Fibroblast of pulmonary artery (primary cell): ENCODE measurements around the gene ARHGAP31.
A peak's percentile ranks its signal among the peaks of the same experiment; 100 is the strongest.
"Not testable (repeated sequence)": the region's sequence is repeated elsewhere in the genome, so short reads cannot be mapped to it uniquely, and the experiment has no call there.

Experiments
- DNase-seq: peaks from one replicate; pipeline ENCODE4 v3.0.0-alpha.2; 2010; ENCODE audit warnings: low read depth
- H3K4me3 ChIP-seq: replicated peaks from 2 replicates; pipeline ENCODE4 v1.5.1; 2011; ENCODE audit warnings: low read depth, mild to moderate bottlenecking, control low read depth, low read length, moderate library complexity
- CTCF ChIP-seq: IDR thresholded peaks from 2 replicates; pipeline ENCODE4 v1.5.1; 2011; ENCODE audit warnings: mild to moderate bottlenecking, control low read depth, low read length, inconsistent platforms; ENCODE audit errors: missing control alignments

Gene ARHGAP31

GRCh38 chr3:119349354-119350041 is 55.3 kb downstream of the ARHGAP31 start:
- no peak for TF ChIP-seq CTCF
- peak; percentile 13 for DNase-seq
- no peak overlapping the region for H3K4me3 ChIP-seq

GRCh38 chr3:119350114-119350513 is 55.9 kb downstream of the ARHGAP31 start:
- peak; percentile 54 for DNase-seq
- no peak overlapping the region for H3K4me3 ChIP-seq

GRCh38 chr3:119351581-119351980 is 57.4 kb downstream of the ARHGAP31 start:
- DNase-seq, result no peak
- no peak overlapping the region for H3K4me3 ChIP-seq
- TF ChIP-seq CTCF, result no peak

More at GRCh38 chr3:119350114-119350513, 55.9 kb downstream of the ARHGAP31 start:
- TF ChIP-seq CTCF, result no peak

GRCh38 chr3:119352034-119352609 is 57.9 kb downstream of the ARHGAP31 start:
- H3K4me3 ChIP-seq, result no peak overlapping the region
- DNase-seq, result peak; percentile 27
- TF ChIP-seq CTCF, result no peak

GRCh38 chr3:119352863-119353527 is 58.8 kb downstream of the ARHGAP31 start:
- TF ChIP-seq CTCF, result peak; percentile 56
- no peak overlapping the region for H3K4me3 ChIP-seq
- peak; percentile 86 for DNase-seq

- DNase-seq, H3K4me3 ChIP-seq: not testable (repeated sequence)
Observed at GRCh38 chr3:119355608-119356007, 61.4 kb downstream of the ARHGAP31 start.

- peak; percentile 24 for DNase-seq
- no peak for TF ChIP-seq CTCF
- H3K4me3 ChIP-seq, result no peak overlapping the region
Observed at GRCh38 chr3:119356646-119357045, 62.5 kb downstream of the ARHGAP31 start.
